ENCODE results near the gene IL34.
"Not testable (repeated sequence)": the region's sequence is repeated elsewhere in the genome, so short reads cannot be mapped to it uniquely, and the experiment has no call there.

Gene IL34

GRCh38 chr16:70611785-70612303 lies 34.5 kb upstream of the IL34 start:
- no peak for DNase-seq (ENCODE audit: low spot score)
- no peak for TF ChIP-seq CTCF (IDR thresholded peaks at IDR 0.05; ENCODE audit: borderline replicate concordance, control extremely low read depth, extremely low read depth, insufficient read depth, missing control alignments)
- in situ Hi-C loops (cut with MboI; ENCODE audit: low sequenced_read_pairs, unreplicated experiment), result no loop called here

- DNase-seq (ENCODE audit: low spot score), result no peak
- no peak for TF ChIP-seq CTCF (IDR thresholded peaks at IDR 0.05; ENCODE audit: borderline replicate concordance, control extremely low read depth, extremely low read depth, insufficient read depth, missing control alignments)
- in situ Hi-C loops (cut with MboI; ENCODE audit: low sequenced_read_pairs, unreplicated experiment), result no loop called here
These were observed 33.4 kb upstream of the IL34 start for GRCh38 chr16:70612931-70613330.

GRCh38 chr16:70614208-70614951 lies 32.0 kb upstream of the IL34 start:
- TF ChIP-seq CTCF (IDR thresholded peaks at IDR 0.05; ENCODE audit: borderline replicate concordance, control extremely low read depth, extremely low read depth, insufficient read depth, missing control alignments), result no peak
- in situ Hi-C loops (cut with MboI; ENCODE audit: low sequenced_read_pairs, unreplicated experiment), result no loop called here
- no peak for DNase-seq (ENCODE audit: low spot score)

GRCh38 chr16:70615945-70616344 lies 30.4 kb upstream of the IL34 start:
- TF ChIP-seq CTCF (IDR thresholded peaks at IDR 0.05; ENCODE audit: borderline replicate concordance, control extremely low read depth, extremely low read depth, insufficient read depth, missing control alignments), result no peak
- in situ Hi-C loops (cut with MboI; ENCODE audit: low sequenced_read_pairs, unreplicated experiment), result no loop called here

GRCh38 chr16:70621864-70622263 lies 24.5 kb upstream of the IL34 start:
- in situ Hi-C loops (cut with MboI; ENCODE audit: low sequenced_read_pairs, unreplicated experiment); DNase-seq (ENCODE audit: low spot score): not testable (repeated sequence)

More at GRCh38 chr16:70615945-70616344, 30.4 kb upstream of the IL34 start:
- no peak for DNase-seq (ENCODE audit: low spot score)

- in situ Hi-C loops (cut with MboI; ENCODE audit: low sequenced_read_pairs, unreplicated experiment), result loop anchor here (25.0 kb wide), 1 partner anchor 265 kb away; no protein-coding TSS in a partner anchor
- no peak for DNase-seq (ENCODE audit: low spot score)
- TF ChIP-seq CTCF (IDR thresholded peaks at IDR 0.05; ENCODE audit: borderline replicate concordance, control extremely low read depth, extremely low read depth, insufficient read depth, missing control alignments), result no peak
These were observed 18.7 kb upstream of the IL34 start for GRCh38 chr16:70627696-70628095.

GRCh38 chr16:70630960-70631745 lies 15.2 kb upstream of the IL34 start:
- DNase-seq (ENCODE audit: low spot score), result no peak
- TF ChIP-seq CTCF (IDR thresholded peaks at IDR 0.05; ENCODE audit: borderline replicate concordance, control extremely low read depth, extremely low read depth, insufficient read depth, missing control alignments), result no peak
- in situ Hi-C loops (cut with MboI; ENCODE audit: low sequenced_read_pairs, unreplicated experiment), result loop anchor here (25.0 kb wide), 1 partner anchor 269 kb away; no protein-coding TSS in a partner anchor

Measured in GM13976 (cell line).